ENCODE data around the gene DNM2.

GRCh38 chr19:10669246-10669645 lies 48.6 kb upstream of the DNM2 start:
- TF ChIP-seq MAFF (IDR thresholded peaks at IDR 0.05; ENCODE audit: low read depth, low read length) (no peak), ZBTB2 (CRISPR knock-in tag; IDR thresholded peaks at IDR 0.05; ENCODE audit: low read depth) (no peak), ZFP90 (CRISPR knock-in tag; IDR thresholded peaks at IDR 0.05; ENCODE audit: borderline replicate concordance) (no peak), YY1 (IDR thresholded peaks at IDR 0.05; ENCODE audit: insufficient read depth, insufficient replicate concordance, low read depth, low read length) (no peak), GABPA (IDR thresholded peaks at IDR 0.05; ENCODE audit: low read depth, low read length) (no peak), GABPA (CRISPR knock-in tag; IDR thresholded peaks at IDR 0.05; ENCODE audit: low read depth) (no peak), ARNTL (CRISPR knock-in tag; IDR thresholded peaks at IDR 0.05) (no peak)

All from HepG2 (cell line).